K562 (cell line): Measurements from ENCODE around the gene PLEKHA7.

Experiments
- EP300 ChIP-seq: IDR thresholded peaks from 2 replicates; pipeline ENCODE4 v1.6.1; 2012; ENCODE audit warnings: low read length, improper control_type of control experiment
- XRCC3 ChIP-seq: fragments of 450-650 bp; IDR thresholded peaks from 2 replicates; pipeline ENCODE4 v1.6.1; 2017; ENCODE audit warnings: mild to moderate bottlenecking, moderate library complexity
- TF ChIP-seq, protein P1 (sequence below), 2 experiments: fragments of 450-650 bp in 1 of 2; sonication (generic) in 1 of 2; formaldehyde crosslinking in 1 of 2; IDR thresholded peaks in 1 of 2; conservative IDR thresholded peaks in 1 of 2; 2 replicates each; pipeline versions ENCODE4 v1.6.1 to v1.8.1; 2016 to 2023; ENCODE audit warnings: mild to moderate bottlenecking in 2 of 2, moderate library complexity in 2 of 2, inconsistent platforms in 1 of 2, missing genetic modification reagents in 1 of 2
- TF ChIP-seq, protein P2 (sequence below): fragments of 250-450 bp; sonication (Bioruptor Pico); IDR thresholded peaks from 2 replicates; pipeline ENCODE4 v1.4.0; 2020; ENCODE audit warnings: mild to moderate bottlenecking
- TF ChIP-seq, protein P3 (sequence below), 3 experiments: IDR thresholded peaks in 2 of 3; conservative IDR thresholded peaks in 1 of 3; 2 replicates each; pipeline ENCODE4 v1.5.1; 2011 to 2012; ENCODE audit warnings: low read length in 3 of 3, mild to moderate bottlenecking in 3 of 3, control low read depth in 2 of 3, improper control_type of control experiment in 1 of 3, inconsistent platforms in 1 of 3, low read depth in 1 of 3, mixed read lengths in 1 of 3, moderate library complexity in 1 of 3; ENCODE audit not compliant: insufficient read depth in 2 of 3

GRCh38 chr11:16775614-16776283, 238.5 kb downstream of the PLEKHA7 start:
- TF ChIP-seq, protein P1, sequence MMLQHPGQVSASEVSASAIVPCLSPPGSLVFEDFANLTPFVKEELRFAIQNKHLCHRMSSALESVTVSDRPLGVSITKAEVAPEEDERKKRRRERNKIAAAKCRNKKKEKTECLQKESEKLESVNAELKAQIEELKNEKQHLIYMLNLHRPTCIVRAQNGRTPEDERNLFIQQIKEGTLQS (IDR thresholded peaks at IDR 0.05) = no peak
- TF ChIP-seq, protein P1 (CRISPR knock-in tag; conservative IDR thresholded peaks at IDR 0.05) = no peak
- TF ChIP-seq, protein P2, sequence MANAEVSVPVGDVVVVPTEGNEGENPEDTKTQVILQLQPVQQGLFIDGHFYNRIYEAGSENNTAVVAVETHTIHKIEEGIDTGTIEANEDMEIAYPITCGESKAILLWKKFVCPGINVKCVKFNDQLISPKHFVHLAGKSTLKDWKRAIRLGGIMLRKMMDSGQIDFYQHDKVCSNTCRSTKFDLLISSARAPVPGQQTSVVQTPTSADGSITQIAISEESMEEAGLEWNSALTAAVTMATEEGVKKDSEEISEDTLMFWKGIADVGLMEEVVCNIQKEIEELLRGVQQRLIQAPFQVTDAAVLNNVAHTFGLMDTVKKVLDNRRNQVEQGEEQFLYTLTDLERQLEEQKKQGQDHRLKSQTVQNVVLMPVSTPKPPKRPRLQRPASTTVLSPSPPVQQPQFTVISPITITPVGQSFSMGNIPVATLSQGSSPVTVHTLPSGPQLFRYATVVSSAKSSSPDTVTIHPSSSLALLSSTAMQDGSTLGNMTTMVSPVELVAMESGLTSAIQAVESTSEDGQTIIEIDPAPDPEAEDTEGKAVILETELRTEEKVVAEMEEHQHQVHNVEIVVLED (CRISPR knock-in tag) = no peak
- TF ChIP-seq, protein P3, sequence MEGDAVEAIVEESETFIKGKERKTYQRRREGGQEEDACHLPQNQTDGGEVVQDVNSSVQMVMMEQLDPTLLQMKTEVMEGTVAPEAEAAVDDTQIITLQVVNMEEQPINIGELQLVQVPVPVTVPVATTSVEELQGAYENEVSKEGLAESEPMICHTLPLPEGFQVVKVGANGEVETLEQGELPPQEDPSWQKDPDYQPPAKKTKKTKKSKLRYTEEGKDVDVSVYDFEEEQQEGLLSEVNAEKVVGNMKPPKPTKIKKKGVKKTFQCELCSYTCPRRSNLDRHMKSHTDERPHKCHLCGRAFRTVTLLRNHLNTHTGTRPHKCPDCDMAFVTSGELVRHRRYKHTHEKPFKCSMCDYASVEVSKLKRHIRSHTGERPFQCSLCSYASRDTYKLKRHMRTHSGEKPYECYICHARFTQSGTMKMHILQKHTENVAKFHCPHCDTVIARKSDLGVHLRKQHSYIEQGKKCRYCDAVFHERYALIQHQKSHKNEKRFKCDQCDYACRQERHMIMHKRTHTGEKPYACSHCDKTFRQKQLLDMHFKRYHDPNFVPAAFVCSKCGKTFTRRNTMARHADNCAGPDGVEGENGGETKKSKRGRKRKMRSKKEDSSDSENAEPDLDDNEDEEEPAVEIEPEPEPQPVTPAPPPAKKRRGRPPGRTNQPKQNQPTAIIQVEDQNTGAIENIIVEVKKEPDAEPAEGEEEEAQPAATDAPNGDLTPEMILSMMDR (IDR thresholded peaks at IDR 0.05 in 2 of 3, conservative IDR thresholded peaks at IDR 0.05 in 1 of 3; ENCODE audit: insufficient read depth in 2 of 3, low read depth in 1 of 3, low read length in 3 of 3) = no peak
- TF ChIP-seq EP300 = no peak
- TF ChIP-seq XRCC3 = no peak
